HFF-Myc (cell line): Measurements from ENCODE around the gene F13A1.

ENCODE experiments used
- DNase-seq: peaks from one replicate; pipeline ENCODE4 v3.0.0-alpha.2; 2011; ENCODE audit warnings: low read depth; ENCODE audit errors: extremely low read depth
- H3K4me3 ChIP-seq: replicated peaks from 2 replicates; pipeline ENCODE4 v1.5.1; 2011; ENCODE audit warnings: low read depth, mild to moderate bottlenecking, control low read depth, low read length
- TF ChIP-seq, protein P1 (sequence below): IDR thresholded peaks from 2 replicates; pipeline ENCODE4 v1.5.1; 2012; ENCODE audit warnings: mild to moderate bottlenecking, low read depth, low read length, control low read depth; ENCODE audit errors: missing control alignments

Gene F13A1

GRCh38 chr6:6224933-6225486 lies 95.5 kb downstream of the F13A1 start:
- DNase-seq, result no peak
- H3K4me3 ChIP-seq, result no peak overlapping the region
- TF ChIP-seq, protein P1, sequence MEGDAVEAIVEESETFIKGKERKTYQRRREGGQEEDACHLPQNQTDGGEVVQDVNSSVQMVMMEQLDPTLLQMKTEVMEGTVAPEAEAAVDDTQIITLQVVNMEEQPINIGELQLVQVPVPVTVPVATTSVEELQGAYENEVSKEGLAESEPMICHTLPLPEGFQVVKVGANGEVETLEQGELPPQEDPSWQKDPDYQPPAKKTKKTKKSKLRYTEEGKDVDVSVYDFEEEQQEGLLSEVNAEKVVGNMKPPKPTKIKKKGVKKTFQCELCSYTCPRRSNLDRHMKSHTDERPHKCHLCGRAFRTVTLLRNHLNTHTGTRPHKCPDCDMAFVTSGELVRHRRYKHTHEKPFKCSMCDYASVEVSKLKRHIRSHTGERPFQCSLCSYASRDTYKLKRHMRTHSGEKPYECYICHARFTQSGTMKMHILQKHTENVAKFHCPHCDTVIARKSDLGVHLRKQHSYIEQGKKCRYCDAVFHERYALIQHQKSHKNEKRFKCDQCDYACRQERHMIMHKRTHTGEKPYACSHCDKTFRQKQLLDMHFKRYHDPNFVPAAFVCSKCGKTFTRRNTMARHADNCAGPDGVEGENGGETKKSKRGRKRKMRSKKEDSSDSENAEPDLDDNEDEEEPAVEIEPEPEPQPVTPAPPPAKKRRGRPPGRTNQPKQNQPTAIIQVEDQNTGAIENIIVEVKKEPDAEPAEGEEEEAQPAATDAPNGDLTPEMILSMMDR, result no peak

- no peak overlapping the region for H3K4me3 ChIP-seq
- DNase-seq, result no peak
- TF ChIP-seq, protein P1, result no peak
Observed at GRCh38 chr6:6221787-6222535, 98.5 kb downstream of the F13A1 start.

DNA sequence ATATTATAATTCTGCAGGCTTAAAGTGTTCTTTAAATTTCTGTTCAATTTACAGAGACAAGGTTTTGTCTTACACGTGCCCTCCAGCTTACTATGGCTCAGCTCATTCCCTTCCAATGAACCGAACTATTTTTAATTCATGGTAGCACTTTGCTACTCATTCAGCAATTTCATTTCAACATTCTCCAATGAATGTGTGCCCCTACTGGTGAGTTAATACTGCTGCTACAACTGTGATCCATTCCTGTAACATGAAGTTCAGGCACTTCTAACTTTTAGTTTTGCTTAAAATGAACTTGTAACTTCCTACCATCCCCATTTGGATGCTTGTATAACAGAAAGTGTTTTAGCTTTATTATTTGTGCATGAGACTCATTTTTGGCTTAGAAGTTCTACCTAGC lies 99.7 kb downstream of the F13A1 start:
- TF ChIP-seq, protein P1, result no peak
- no peak for DNase-seq

DNA sequence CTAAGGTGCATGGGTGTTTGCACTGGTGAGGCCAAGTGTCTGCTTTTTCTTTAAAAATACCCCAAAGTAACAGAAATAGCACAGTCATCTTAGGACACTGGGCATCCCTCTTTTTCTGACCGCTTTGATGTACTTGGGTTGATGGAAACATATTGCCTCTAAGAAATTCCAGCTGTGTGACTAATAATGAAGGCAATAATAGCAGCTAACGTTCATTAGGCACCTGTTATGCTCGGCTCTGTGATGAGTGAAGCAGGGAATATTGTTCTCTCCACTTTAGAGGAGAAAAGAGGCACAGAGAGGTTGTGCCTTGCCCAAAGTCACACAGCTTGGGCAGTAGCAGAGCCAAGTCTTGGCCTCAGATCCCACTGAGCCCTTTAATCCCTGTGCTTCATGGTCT lies 100.7 kb downstream of the F13A1 start:
- H3K4me3 ChIP-seq, result no peak overlapping the region
- no peak for DNase-seq
- TF ChIP-seq, protein P1, result no peak

More for the DNA sequence above, 99.7 kb downstream of the F13A1 start:
- H3K4me3 ChIP-seq, result no peak overlapping the region

- no peak for DNase-seq
- TF ChIP-seq, protein P1, result no peak
- H3K4me3 ChIP-seq, result no peak overlapping the region
Observed at GRCh38 chr6:6218759-6219085, 101.7 kb downstream of the F13A1 start.

DNA sequence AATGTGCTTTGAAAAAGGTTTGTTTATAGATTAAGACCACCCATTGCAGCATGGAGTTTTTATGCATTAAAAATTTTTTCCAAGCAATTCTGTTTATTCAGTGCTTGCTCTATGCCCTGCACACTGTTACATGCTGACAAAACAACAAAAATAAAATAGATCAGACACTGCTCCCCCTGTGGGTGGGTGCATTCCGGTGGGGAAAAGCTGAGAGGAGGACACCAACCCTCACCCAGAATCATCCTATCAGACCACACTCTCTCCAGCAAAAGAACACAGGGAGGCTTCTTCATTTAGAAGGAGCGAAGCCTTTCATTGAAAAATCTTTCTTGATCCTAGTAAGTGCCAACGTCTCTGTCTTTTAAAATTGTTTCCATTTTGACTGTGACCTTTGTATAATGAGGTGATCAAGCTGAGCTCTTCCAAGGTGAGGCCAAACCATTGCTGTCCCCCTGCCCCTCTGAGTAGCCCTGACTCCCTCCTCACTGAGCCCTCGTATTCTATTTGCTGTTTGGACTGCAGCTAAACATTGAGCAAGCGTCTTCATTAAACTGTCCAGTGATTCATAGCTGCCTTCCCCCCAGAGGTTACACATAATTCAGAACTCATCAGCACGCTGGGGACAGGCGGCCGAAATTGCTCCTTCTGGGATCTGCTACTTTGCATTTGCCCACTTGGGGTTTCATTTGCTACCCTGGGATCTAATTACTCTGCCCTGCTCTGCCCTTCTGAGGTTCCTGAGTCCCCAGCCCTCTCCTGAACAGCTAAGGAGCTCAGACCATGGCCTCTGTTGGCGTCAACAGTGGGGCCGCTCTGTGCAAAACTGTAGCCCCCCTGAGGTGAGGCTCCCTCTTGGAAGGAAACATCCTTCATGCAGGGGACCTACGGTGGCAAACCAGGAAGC lies 102.4 kb downstream of the F13A1 start:
- TF ChIP-seq, protein P1, result no peak
- DNase-seq, result no peak
- no peak overlapping the region for H3K4me3 ChIP-seq
